IPS-15b (cell line): ENCODE measurements around the gene RPL27.
A peak's percentile ranks its signal among the peaks of the same experiment; 100 is the strongest.
"Not testable (repeated sequence)": the region's sequence is repeated elsewhere in the genome, so short reads cannot be mapped to it uniquely, and the experiment has no call there.

ENCODE experiments used
- H3K27me3 ChIP-seq: one replicate; pipeline ENCODE4 v1.6.1; 2013; ENCODE audit warnings: low read length; ENCODE audit not compliant: control insufficient read depth, insufficient read depth
- H3K36me3 ChIP-seq: one replicate; pipeline ENCODE4 v1.6.1; 2013; ENCODE audit warnings: low read length; ENCODE audit not compliant: control insufficient read depth, insufficient read depth
- H3K4me1 ChIP-seq: one replicate; pipeline ENCODE4 v1.6.1; 2013; ENCODE audit warnings: mild to moderate bottlenecking, low read length; ENCODE audit not compliant: control insufficient read depth, insufficient read depth
- H3K4me3 ChIP-seq: one replicate; pipeline ENCODE4 v1.5.1; 2013; ENCODE audit warnings: low read depth, low read length
- H3K9ac ChIP-seq: one replicate; pipeline ENCODE4 v1.6.1; 2013; ENCODE audit warnings: low read depth, mild to moderate bottlenecking, low read length
- H3K9me3 ChIP-seq: one replicate; pipeline ENCODE4 v1.6.1; 2013; ENCODE audit warnings: mild to moderate bottlenecking, low read length; ENCODE audit not compliant: control insufficient read depth, insufficient read depth

Gene RPL27

GRCh38 chr17:42979511-42980273, 18.5 kb upstream of the RPL27 start, which contains the start of gene PTGES3L:
Gene PTGES3L (minus strand): TSS chr17:42980080. CDS start chr17:42980053, 27 bp downstream.
- H3K9me3 ChIP-seq = no peaks in the 10 kb centered on the region
- H3K9ac ChIP-seq = peak within 1 kb of the TSS; percentile 70
- H3K4me1 ChIP-seq = no peaks in the 10 kb centered on the region
- H3K27me3 ChIP-seq = no peaks in the 10 kb centered on the region
- no peaks in the 10 kb centered on the region for H3K36me3 ChIP-seq
- peak within 1 kb of the TSS; percentile 94 for H3K4me3 ChIP-seq

GRCh38 chr17:42980274-42980765, 17.9 kb upstream of the RPL27 start, which contains the start of gene RUNDC1:
Gene RUNDC1 (plus strand): TSS chr17:42980565. CDS start chr17:42980577, 12 bp downstream.
- no peaks in the 10 kb centered on the region for H3K27me3 ChIP-seq
- no peaks in the 10 kb centered on the region for H3K4me1 ChIP-seq
- peak within 1 kb of the TSS; percentile 94 for H3K4me3 ChIP-seq

GRCh38 chr17:42980766-42981397, 17.3 kb upstream of the RPL27 start:
- H3K4me3 ChIP-seq = peak overlapping the region; percentile 94
- H3K9me3 ChIP-seq = no peaks in the 10 kb centered on the region
- H3K4me1 ChIP-seq = no peaks in the 10 kb centered on the region
- H3K36me3 ChIP-seq = no peaks in the 10 kb centered on the region
- H3K27me3 ChIP-seq = no peaks in the 10 kb centered on the region
- H3K9ac ChIP-seq = peak overlapping the region; percentile 70

More at GRCh38 chr17:42980274-42980765, 17.9 kb upstream of the RPL27 start, which contains the start of gene RUNDC1:
- peak within 1 kb of the TSS; percentile 70 for H3K9ac ChIP-seq
- no peaks in the 10 kb centered on the region for H3K36me3 ChIP-seq
- no peaks in the 10 kb centered on the region for H3K9me3 ChIP-seq

GRCh38 chr17:42982266-42982665, 16.0 kb upstream of the RPL27 start:
- Histone ChIP-seq H3K36me3 (no peaks in the 10 kb centered on the region), H3K4me3 (no peak overlapping the region), H3K4me1 (no peaks in the 10 kb centered on the region), H3K9me3 (no peaks in the 10 kb centered on the region), H3K9ac (no peak overlapping the region), H3K27me3 (no peaks in the 10 kb centered on the region)

- Histone ChIP-seq H3K4me1 (no peaks in the 10 kb centered on the region), H3K4me3 (no peak overlapping the region), H3K27me3 (no peaks in the 10 kb centered on the region), H3K9me3 (no peaks in the 10 kb centered on the region), H3K9ac (no peak overlapping the region), H3K36me3 (peaks cover 13% of the 10 kb centered on the region)
These were observed 13.0 kb upstream of the RPL27 start for GRCh38 chr17:42985225-42985624.

- Histone ChIP-seq H3K27me3 (no peaks in the 10 kb centered on the region), H3K4me3 (no peak overlapping the region), H3K36me3 (peaks cover 30% of the 10 kb centered on the region), H3K9me3 (no peaks in the 10 kb centered on the region), H3K9ac (no peak overlapping the region), H3K4me1 (no peaks in the 10 kb centered on the region)
These were observed 9.1 kb upstream of the RPL27 start for GRCh38 chr17:42989141-42989540.

GRCh38 chr17:42989726-42990652, 8.2 kb upstream of the RPL27 start:
- H3K9me3 ChIP-seq = no peaks in the 10 kb centered on the region
- H3K4me1 ChIP-seq = no peaks in the 10 kb centered on the region
- no peaks in the 10 kb centered on the region for H3K27me3 ChIP-seq
- peaks cover 30% of the 10 kb centered on the region for H3K36me3 ChIP-seq
- no peak overlapping the region for H3K9ac ChIP-seq
- H3K4me3 ChIP-seq = no peak overlapping the region

GRCh38 chr17:42991471-42991870, 6.7 kb upstream of the RPL27 start:
- Histone ChIP-seq H3K9me3 (no peaks in the 10 kb centered on the region), H3K27me3 (no peaks in the 10 kb centered on the region), H3K4me1 (no peaks in the 10 kb centered on the region), H3K36me3 (peaks cover 30% of the 10 kb centered on the region), H3K9ac (no peak overlapping the region), H3K4me3 (no peak overlapping the region)

- Histone ChIP-seq H3K9me3 (no peaks in the 10 kb centered on the region), H3K9ac (no peak overlapping the region), H3K4me1 (peaks cover 6% of the 10 kb centered on the region), H3K27me3 (no peaks in the 10 kb centered on the region), H3K4me3 (no peak overlapping the region), H3K36me3 (peaks cover 30% of the 10 kb centered on the region)
These were observed 5.3 kb upstream of the RPL27 start for GRCh38 chr17:42992872-42993271.

GRCh38 chr17:42993913-42994312, 4.3 kb upstream of the RPL27 start:
- peaks cover 28% of the 10 kb centered on the region for H3K36me3 ChIP-seq
- not testable (repeated sequence) for H3K27me3 ChIP-seq, H3K9ac ChIP-seq, H3K4me1 ChIP-seq, H3K4me3 ChIP-seq, H3K9me3 ChIP-seq

- Histone ChIP-seq H3K4me3 (peak overlapping the region; percentile 97), H3K9me3 (no peaks in the 10 kb centered on the region), H3K36me3 (peaks cover 35% of the 10 kb centered on the region), H3K27me3 (no peaks in the 10 kb centered on the region), H3K4me1 (peaks cover 10% of the 10 kb centered on the region), H3K9ac (peak overlapping the region; percentile 27)
These were observed 732 bp upstream of the RPL27 start for GRCh38 chr17:42997390-42997983.
